Measurements from ENCODE around the gene PPP4R2.

DNA sequence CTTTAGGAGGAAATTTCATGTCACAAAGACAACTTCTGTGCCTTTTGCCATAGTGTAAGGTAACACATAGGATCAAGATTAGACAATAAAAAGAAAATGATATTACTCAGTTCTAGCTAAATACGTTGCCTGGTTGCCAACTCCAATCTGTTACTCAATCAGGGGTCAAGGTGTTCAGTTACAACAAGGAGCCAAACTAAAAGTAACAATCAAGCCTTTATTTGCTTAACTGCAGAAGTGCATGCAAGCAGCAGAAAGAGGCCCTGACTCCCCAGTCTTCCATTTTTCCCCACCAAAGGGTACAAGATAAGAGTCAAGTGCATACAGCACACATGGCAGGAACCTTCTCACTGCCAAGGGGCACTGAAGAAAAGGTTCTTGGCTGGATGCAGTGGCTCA is 28.3 kb upstream of the PPP4R2 start:
- TF ChIP-seq, protein P1, sequence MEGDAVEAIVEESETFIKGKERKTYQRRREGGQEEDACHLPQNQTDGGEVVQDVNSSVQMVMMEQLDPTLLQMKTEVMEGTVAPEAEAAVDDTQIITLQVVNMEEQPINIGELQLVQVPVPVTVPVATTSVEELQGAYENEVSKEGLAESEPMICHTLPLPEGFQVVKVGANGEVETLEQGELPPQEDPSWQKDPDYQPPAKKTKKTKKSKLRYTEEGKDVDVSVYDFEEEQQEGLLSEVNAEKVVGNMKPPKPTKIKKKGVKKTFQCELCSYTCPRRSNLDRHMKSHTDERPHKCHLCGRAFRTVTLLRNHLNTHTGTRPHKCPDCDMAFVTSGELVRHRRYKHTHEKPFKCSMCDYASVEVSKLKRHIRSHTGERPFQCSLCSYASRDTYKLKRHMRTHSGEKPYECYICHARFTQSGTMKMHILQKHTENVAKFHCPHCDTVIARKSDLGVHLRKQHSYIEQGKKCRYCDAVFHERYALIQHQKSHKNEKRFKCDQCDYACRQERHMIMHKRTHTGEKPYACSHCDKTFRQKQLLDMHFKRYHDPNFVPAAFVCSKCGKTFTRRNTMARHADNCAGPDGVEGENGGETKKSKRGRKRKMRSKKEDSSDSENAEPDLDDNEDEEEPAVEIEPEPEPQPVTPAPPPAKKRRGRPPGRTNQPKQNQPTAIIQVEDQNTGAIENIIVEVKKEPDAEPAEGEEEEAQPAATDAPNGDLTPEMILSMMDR (IDR thresholded peaks at IDR 0.05): no peak
- TF ChIP-seq POLR2A (IDR thresholded peaks at IDR 0.05): no peak
